Measurements from ENCODE around the gene IFNGR2.
"Not testable (repeated sequence)": the region's sequence is repeated elsewhere in the genome, so short reads cannot be mapped to it uniquely, and the experiment has no call there.

The IFNGR2 gene

GRCh38 chr21:33403786-33404585, 773 bp downstream of the IFNGR2 start:
- DNase-seq, result peak; percentile 2

GRCh38 chr21:33406493-33406892, 3.3 kb downstream of the IFNGR2 start:
- DNase-seq, result no peak

GRCh38 chr21:33411949-33412430, 8.8 kb downstream of the IFNGR2 start:
- no peak for DNase-seq

GRCh38 chr21:33412439-33412831, 9.2 kb downstream of the IFNGR2 start:
- DNase-seq, result not testable (repeated sequence)

- DNase-seq, result no peak
Measured at GRCh38 chr21:33412832-33413519, 9.8 kb downstream of the IFNGR2 start.

- no peak for DNase-seq
Measured at GRCh38 chr21:33414068-33414467, 10.9 kb downstream of the IFNGR2 start.

GRCh38 chr21:33414926-33415325, 11.7 kb downstream of the IFNGR2 start:
- no peak for DNase-seq

GRCh38 chr21:33418691-33419090, 15.5 kb downstream of the IFNGR2 start:
- no peak for DNase-seq

GRCh38 chr21:33419538-33420123, 16.4 kb downstream of the IFNGR2 start:
- DNase-seq, result no peak

GRCh38 chr21:33421713-33422393, 18.6 kb downstream of the IFNGR2 start:
- no peak for DNase-seq

- DNase-seq, result no peak
Measured at GRCh38 chr21:33424214-33424613, 21.0 kb downstream of the IFNGR2 start.

GRCh38 chr21:33425825-33426224, 22.6 kb downstream of the IFNGR2 start:
- DNase-seq, result no peak

GRCh38 chr21:33427051-33427450, 23.8 kb downstream of the IFNGR2 start:
- no peak for DNase-seq

GRCh38 chr21:33428669-33429068, 25.5 kb downstream of the IFNGR2 start:
- DNase-seq, result no peak

GRCh38 chr21:33430858-33431257, 27.6 kb downstream of the IFNGR2 start:
- no peak for DNase-seq

- DNase-seq, result no peak
Measured at GRCh38 chr21:33432496-33432895, 29.3 kb downstream of the IFNGR2 start.

GRCh38 chr21:33433001-33433400, 29.8 kb downstream of the IFNGR2 start:
- no peak for DNase-seq

GRCh38 chr21:33433425-33434114, 30.4 kb downstream of the IFNGR2 start:
- no peak for DNase-seq

- DNase-seq, result no peak
Measured at GRCh38 chr21:33434770-33435360, 31.7 kb downstream of the IFNGR2 start.

- DNase-seq, result no peak
Measured at GRCh38 chr21:33437140-33437539, 33.9 kb downstream of the IFNGR2 start.

- no peak for DNase-seq
Measured at GRCh38 chr21:33441489-33442477, 38.6 kb downstream of the IFNGR2 start.

Measured in NCI-H2081 treated with DMSO at 0.1 percent for 48 hours (cell line).